ENCODE measurements around the gene FSHB. TPM values are rescaled to one million over a fixed set of nuclear protein-coding genes. Genes with fewer than 3 reads are reported as not detected.

Gene FSHB
- total RNA-seq, 1 experiment from 2014 or later, result not detected

Other genes with a start within 250 kb of the FSHB start
- 0.11 TPM in 1 of 3 replicates, not detected in the others for gene KCNA4, start 214.0 kb upstream of the FSHB start, total RNA-seq (2021)
- gene ARL14EP, start 92.1 kb downstream of the FSHB start, total RNA-seq (2021), result 15.3 to 19.9 TPM (median 15.8 TPM) in 3 replicates